Liver (tissue), 9 donors: ENCODE data around the gene RPL7A. TPM values are rescaled to one million over a fixed set of nuclear protein-coding genes. Genes with fewer than 3 reads are reported as not detected.

Experiments used
- DNase-seq: peaks from one replicate; pipeline ENCODE4 v3.0.0-alpha.2; 2017; ENCODE audit warnings: low spot score
- H3K27ac ChIP-seq, 2 donors: one replicate each; pipeline ENCODE4 v1.7.0; 2013; ENCODE audit warnings: inconsistent platforms in 2 of 2, low read length in 2 of 2, control low read depth in 1 of 2, low read depth in 1 of 2, mild to moderate bottlenecking in 1 of 2
- H3K27me3 ChIP-seq, 4 donors: one replicate each; pipeline versions ENCODE4 v1.6.1 to v1.7.0; 2013; ENCODE audit warnings: low read length in 3 of 4, inconsistent platforms in 1 of 4, mild to moderate bottlenecking in 1 of 4, moderate library complexity in 1 of 4; ENCODE audit not compliant: control insufficient read depth in 4 of 4, insufficient read depth in 4 of 4
- H3K36me3 ChIP-seq, 4 donors: one replicate each; pipeline versions ENCODE4 v1.6.1 to v1.7.0; 2013; ENCODE audit warnings: low read length in 3 of 4, mild to moderate bottlenecking in 3 of 4, low read depth in 1 of 4, moderate library complexity in 1 of 4; ENCODE audit not compliant: control insufficient read depth in 4 of 4, insufficient read depth in 3 of 4
- H3K4me1 ChIP-seq, 4 donors: one replicate each; pipeline versions ENCODE4 v1.6.1 to v1.7.0; 2013; ENCODE audit warnings: low read length in 3 of 4, mild to moderate bottlenecking in 3 of 4, moderate library complexity in 1 of 4; ENCODE audit not compliant: control insufficient read depth in 4 of 4, insufficient read depth in 4 of 4
- H3K4me3 ChIP-seq, 3 donors: one replicate each; pipeline versions ENCODE4 v1.6.1 to v1.7.0; 2013; ENCODE audit warnings: low read length in 3 of 3, control low read depth in 1 of 3, low read depth in 1 of 3, mild to moderate bottlenecking in 1 of 3
- H3K9ac ChIP-seq, 2 donors: one replicate each; pipeline ENCODE4 v1.7.0; 2013; ENCODE audit warnings: low read length in 2 of 2, mild to moderate bottlenecking in 2 of 2, moderate library complexity in 2 of 2, control low read depth in 1 of 2, low read depth in 1 of 2
- H3K9me3 ChIP-seq, 4 donors: one replicate each; pipeline versions ENCODE4 v1.6.1 to v1.7.0; 2013; ENCODE audit warnings: low read length in 3 of 4; ENCODE audit not compliant: control insufficient read depth in 4 of 4
- EGR1 ChIP-seq, 2 donors: IDR thresholded peaks; 2 replicates each; pipeline ENCODE4 v1.6.1; 2016 to 2018; ENCODE audit warnings: antibody characterized with exemption in 2 of 2, low read depth in 2 of 2
- FOXA1 ChIP-seq: IDR thresholded peaks from 2 replicates; pipeline ENCODE4 v1.6.1; 2016; ENCODE audit warnings: antibody characterized with exemption
- FOXA2 ChIP-seq: IDR thresholded peaks from 2 replicates; pipeline ENCODE4 v1.6.1; 2016; ENCODE audit warnings: antibody characterized with exemption
- GABPA ChIP-seq, 2 donors: IDR thresholded peaks in 1 of 2; conservative IDR thresholded peaks in 1 of 2; 2 replicates each; pipeline ENCODE4 v1.6.1; 2016; ENCODE audit warnings: antibody characterized with exemption in 2 of 2, mild to moderate bottlenecking in 1 of 2, moderate library complexity in 1 of 2
- HNF4A ChIP-seq, 2 donors: conservative IDR thresholded peaks; 2 replicates each; pipeline ENCODE4 v1.6.1; 2016; ENCODE audit warnings: antibody characterized with exemption in 2 of 2, mild to moderate bottlenecking in 2 of 2
- HNF4G ChIP-seq: IDR thresholded peaks from 2 replicates; pipeline ENCODE4 v1.6.1; 2016; ENCODE audit warnings: antibody characterized with exemption
- JUND ChIP-seq, 2 donors: IDR thresholded peaks; 2 replicates each; pipeline ENCODE4 v1.6.1; 2016; ENCODE audit warnings: antibody characterized with exemption in 2 of 2
- NR2F2 ChIP-seq: IDR thresholded peaks from 2 replicates; pipeline ENCODE4 v1.6.1; 2016; ENCODE audit warnings: antibody characterized with exemption
- RAD21 ChIP-seq, 2 donors: IDR thresholded peaks; 2 replicates each; pipeline ENCODE4 v1.6.1; 2016; ENCODE audit warnings: antibody characterized with exemption in 2 of 2, mild to moderate bottlenecking in 2 of 2
- RXRA ChIP-seq, 2 donors: IDR thresholded peaks; 2 replicates each; pipeline ENCODE4 v1.6.1; 2017 to 2018; ENCODE audit warnings: antibody characterized with exemption in 2 of 2, mild to moderate bottlenecking in 1 of 2
- SP1 ChIP-seq: IDR thresholded peaks from 2 replicates; pipeline ENCODE4 v1.6.1; 2018; ENCODE audit warnings: antibody characterized with exemption, mild to moderate bottlenecking
- TAF1 ChIP-seq: conservative IDR thresholded peaks from 2 replicates; pipeline ENCODE4 v1.6.1; 2016; ENCODE audit warnings: antibody characterized with exemption, mild to moderate bottlenecking
- YY1 ChIP-seq: IDR thresholded peaks from 2 replicates; pipeline ENCODE4 v1.6.1; 2016; ENCODE audit warnings: antibody characterized with exemption, mild to moderate bottlenecking
- WGBS: extraction: QIAGEN DNeasy Blood & Tissue Kit; methylation state at CpG from one replicate; pipeline ENCODE4 v1.1.7; 2013; 5-methylcytosine and 5-hydroxymethylcytosine counted together
- polyA plus RNA-seq, 2 donors: library from polyadenylated mRNA; stranded (reverse) in 1 of 2; unstranded in 1 of 2; fragments of 200-250 nt in 1 of 2; fragments of >200 nt in 1 of 2; fragmentation: Nextera tagmentation in 1 of 2; extraction: Ambion mirVana in 1 of 2; gene quantifications; one replicate each; pipeline versions ENCODE4 v1.2.1 to v1.2.3, GENCODE V29; 2013 to 2015
- total RNA-seq, 2 donors: library from RNA; depleted of rRNA; stranded (reverse); fragments of >200 nt; gene quantifications; one replicate each; pipeline ENCODE4 v1.2.3, GENCODE V29; 2014
- TF ChIP-seq, protein P1 (sequence below): fragments of 150-350 bp; IDR thresholded peaks from 2 replicates; pipeline ENCODE4 v1.5.1; 2017; ENCODE audit warnings: improper control_type of control experiment, low read depth, low read length; ENCODE audit not compliant: missing input control
- TF ChIP-seq, protein P2 (sequence below): IDR thresholded peaks from 2 replicates; pipeline ENCODE4 v1.6.1; 2016; ENCODE audit warnings: antibody characterized with exemption
- TF ChIP-seq, protein P3 (sequence below): IDR thresholded peaks from 2 replicates; pipeline ENCODE4 v1.6.1; 2016; ENCODE audit warnings: antibody characterized with exemption, mild to moderate bottlenecking
- TF ChIP-seq, protein P4 (sequence below): IDR thresholded peaks from 2 replicates; pipeline ENCODE4 v1.6.1; 2016; ENCODE audit warnings: antibody characterized with exemption
- TF ChIP-seq, protein P5 (sequence below): IDR thresholded peaks from 2 replicates; pipeline ENCODE4 v1.6.1; 2016; ENCODE audit warnings: antibody characterized with exemption
- donor health status: healthy.
- donor health status: healthy.
- donor health status: healthy.
- donor health status: healthy.
- donor health status: healthy.

Gene RPL7A
- total and polyA plus RNA-seq, 4 donors = 215 to 930 (median 704) TPM

DNA sequence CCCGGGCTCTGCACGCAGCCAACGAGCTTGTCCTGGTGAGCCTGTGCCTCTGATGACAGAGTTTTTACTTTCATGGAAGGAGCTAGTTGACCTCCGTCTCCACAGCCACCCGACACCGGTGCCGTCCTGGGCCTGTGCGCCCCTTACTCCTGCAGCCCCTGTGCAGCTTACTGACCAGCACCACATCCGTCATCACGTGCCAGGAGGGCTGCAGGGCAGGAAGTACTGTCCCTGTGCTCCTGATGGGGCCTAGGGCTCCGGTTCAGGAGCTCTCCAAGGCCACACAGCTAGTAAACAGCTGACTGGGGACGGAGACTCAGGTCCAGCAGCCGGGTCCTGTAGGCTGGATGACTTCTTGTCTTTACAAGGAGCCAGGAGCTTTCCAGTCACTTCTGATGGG is 38.3 kb downstream of the RPL7A start (continued):
- TF ChIP-seq GABPA (IDR thresholded peaks at IDR 0.05 in 1 of 2, conservative IDR thresholded peaks at IDR 0.05 in 1 of 2) (no peak), HNF4A (conservative IDR thresholded peaks at IDR 0.05) (no peak), SP1 (no peak), TAF1 (no peak), YY1 (no peak)
- TF ChIP-seq, protein P1, sequence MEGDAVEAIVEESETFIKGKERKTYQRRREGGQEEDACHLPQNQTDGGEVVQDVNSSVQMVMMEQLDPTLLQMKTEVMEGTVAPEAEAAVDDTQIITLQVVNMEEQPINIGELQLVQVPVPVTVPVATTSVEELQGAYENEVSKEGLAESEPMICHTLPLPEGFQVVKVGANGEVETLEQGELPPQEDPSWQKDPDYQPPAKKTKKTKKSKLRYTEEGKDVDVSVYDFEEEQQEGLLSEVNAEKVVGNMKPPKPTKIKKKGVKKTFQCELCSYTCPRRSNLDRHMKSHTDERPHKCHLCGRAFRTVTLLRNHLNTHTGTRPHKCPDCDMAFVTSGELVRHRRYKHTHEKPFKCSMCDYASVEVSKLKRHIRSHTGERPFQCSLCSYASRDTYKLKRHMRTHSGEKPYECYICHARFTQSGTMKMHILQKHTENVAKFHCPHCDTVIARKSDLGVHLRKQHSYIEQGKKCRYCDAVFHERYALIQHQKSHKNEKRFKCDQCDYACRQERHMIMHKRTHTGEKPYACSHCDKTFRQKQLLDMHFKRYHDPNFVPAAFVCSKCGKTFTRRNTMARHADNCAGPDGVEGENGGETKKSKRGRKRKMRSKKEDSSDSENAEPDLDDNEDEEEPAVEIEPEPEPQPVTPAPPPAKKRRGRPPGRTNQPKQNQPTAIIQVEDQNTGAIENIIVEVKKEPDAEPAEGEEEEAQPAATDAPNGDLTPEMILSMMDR = no peak

DNA sequence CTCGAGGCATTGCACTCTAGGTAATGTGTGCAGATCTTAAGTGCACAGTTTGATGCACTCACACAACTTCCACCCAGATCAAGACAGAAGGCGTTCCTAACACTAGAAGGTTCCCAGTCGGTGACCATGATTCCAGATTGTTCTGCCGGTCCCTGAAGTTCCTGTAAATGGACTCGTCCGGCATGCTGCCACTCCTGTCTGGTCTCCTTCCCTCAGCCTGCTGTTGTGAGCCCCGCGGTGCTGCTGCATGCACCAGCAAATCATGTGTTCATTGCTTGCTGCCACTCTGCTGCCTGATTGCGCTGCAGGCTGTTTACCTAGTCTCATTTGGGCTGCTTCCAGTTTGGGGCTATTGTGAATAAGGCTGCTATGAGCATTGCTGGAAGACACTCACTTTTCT is 39.7 kb downstream of the RPL7A start:
- no peaks in the 10 kb centered on the region for H3K9me3 ChIP-seq
- no peak for DNase-seq
- H3K36me3 ChIP-seq = no peaks in the 10 kb centered on the region
- H3K27me3 ChIP-seq = no peaks in the 10 kb centered on the region
- no peak overlapping the region for H3K9ac ChIP-seq
- WGBS = 87% methylated on average over 9 of the region's 9 CpGs
- TF ChIP-seq FOXA2 (no peak), YY1 (no peak), HNF4A (conservative IDR thresholded peaks at IDR 0.05) (no peak), TAF1 (no peak), EGR1 (IDR thresholded peaks at IDR 0.05; ENCODE audit: low read depth in 2 of 2) (no peak), RXRA (IDR thresholded peaks at IDR 0.05) (no peak), JUND (IDR thresholded peaks at IDR 0.05) (no peak), RAD21 (IDR thresholded peaks at IDR 0.05) (no peak), HNF4G (no peak), SP1 (no peak), GABPA (IDR thresholded peaks at IDR 0.05 in 1 of 2, conservative IDR thresholded peaks at IDR 0.05 in 1 of 2) (no peak), FOXA1 (no peak), NR2F2 (no peak)
- TF ChIP-seq, protein P2, sequence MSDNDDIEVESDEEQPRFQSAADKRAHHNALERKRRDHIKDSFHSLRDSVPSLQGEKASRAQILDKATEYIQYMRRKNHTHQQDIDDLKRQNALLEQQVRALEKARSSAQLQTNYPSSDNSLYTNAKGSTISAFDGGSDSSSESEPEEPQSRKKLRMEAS = no peak
- TF ChIP-seq, protein P3, sequence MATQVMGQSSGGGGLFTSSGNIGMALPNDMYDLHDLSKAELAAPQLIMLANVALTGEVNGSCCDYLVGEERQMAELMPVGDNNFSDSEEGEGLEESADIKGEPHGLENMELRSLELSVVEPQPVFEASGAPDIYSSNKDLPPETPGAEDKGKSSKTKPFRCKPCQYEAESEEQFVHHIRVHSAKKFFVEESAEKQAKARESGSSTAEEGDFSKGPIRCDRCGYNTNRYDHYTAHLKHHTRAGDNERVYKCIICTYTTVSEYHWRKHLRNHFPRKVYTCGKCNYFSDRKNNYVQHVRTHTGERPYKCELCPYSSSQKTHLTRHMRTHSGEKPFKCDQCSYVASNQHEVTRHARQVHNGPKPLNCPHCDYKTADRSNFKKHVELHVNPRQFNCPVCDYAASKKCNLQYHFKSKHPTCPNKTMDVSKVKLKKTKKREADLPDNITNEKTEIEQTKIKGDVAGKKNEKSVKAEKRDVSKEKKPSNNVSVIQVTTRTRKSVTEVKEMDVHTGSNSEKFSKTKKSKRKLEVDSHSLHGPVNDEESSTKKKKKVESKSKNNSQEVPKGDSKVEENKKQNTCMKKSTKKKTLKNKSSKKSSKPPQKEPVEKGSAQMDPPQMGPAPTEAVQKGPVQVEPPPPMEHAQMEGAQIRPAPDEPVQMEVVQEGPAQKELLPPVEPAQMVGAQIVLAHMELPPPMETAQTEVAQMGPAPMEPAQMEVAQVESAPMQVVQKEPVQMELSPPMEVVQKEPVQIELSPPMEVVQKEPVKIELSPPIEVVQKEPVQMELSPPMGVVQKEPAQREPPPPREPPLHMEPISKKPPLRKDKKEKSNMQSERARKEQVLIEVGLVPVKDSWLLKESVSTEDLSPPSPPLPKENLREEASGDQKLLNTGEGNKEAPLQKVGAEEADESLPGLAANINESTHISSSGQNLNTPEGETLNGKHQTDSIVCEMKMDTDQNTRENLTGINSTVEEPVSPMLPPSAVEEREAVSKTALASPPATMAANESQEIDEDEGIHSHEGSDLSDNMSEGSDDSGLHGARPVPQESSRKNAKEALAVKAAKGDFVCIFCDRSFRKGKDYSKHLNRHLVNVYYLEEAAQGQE = no peak
- TF ChIP-seq, protein P4, sequence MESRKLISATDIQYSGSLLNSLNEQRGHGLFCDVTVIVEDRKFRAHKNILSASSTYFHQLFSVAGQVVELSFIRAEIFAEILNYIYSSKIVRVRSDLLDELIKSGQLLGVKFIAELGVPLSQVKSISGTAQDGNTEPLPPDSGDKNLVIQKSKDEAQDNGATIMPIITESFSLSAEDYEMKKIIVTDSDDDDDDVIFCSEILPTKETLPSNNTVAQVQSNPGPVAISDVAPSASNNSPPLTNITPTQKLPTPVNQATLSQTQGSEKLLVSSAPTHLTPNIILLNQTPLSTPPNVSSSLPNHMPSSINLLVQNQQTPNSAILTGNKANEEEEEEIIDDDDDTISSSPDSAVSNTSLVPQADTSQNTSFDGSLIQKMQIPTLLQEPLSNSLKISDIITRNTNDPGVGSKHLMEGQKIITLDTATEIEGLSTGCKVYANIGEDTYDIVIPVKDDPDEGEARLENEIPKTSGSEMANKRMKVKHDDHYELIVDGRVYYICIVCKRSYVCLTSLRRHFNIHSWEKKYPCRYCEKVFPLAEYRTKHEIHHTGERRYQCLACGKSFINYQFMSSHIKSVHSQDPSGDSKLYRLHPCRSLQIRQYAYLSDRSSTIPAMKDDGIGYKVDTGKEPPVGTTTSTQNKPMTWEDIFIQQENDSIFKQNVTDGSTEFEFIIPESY = no peak
- TF ChIP-seq, protein P5, sequence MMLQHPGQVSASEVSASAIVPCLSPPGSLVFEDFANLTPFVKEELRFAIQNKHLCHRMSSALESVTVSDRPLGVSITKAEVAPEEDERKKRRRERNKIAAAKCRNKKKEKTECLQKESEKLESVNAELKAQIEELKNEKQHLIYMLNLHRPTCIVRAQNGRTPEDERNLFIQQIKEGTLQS = no peak
- TF ChIP-seq, protein P1 = no peak
- H3K27ac ChIP-seq = no peak overlapping the region
- H3K4me3 ChIP-seq = no peak overlapping the region
- no peaks in the 10 kb centered on the region for H3K4me1 ChIP-seq
